Mesendoderm (in vitro differentiated cells): ENCODE data around the gene ABCA4.
"Not testable (repeated sequence)": the region's sequence is repeated elsewhere in the genome, so short reads cannot be mapped to it uniquely, and the experiment has no call there.

ENCODE experiments used
- DNase-seq: peaks from one replicate; pipeline ENCODE4 v3.0.0; 2013
- H2AK5ac ChIP-seq: 2 replicates; pipeline ENCODE4 v1.6.1; 2013; ENCODE audit warnings: low read length, inconsistent platforms
- H2BK120ac ChIP-seq: 2 replicates; pipeline ENCODE4 v1.6.1; 2013; ENCODE audit warnings: low read depth, mild to moderate bottlenecking, low read length, moderate library complexity, mixed read lengths
- H2BK15ac ChIP-seq: replicated peaks from 2 replicates; pipeline ENCODE4 v1.6.1; 2013; ENCODE audit warnings: low read depth, mild to moderate bottlenecking, moderate library complexity
- H2BK5ac ChIP-seq: 2 replicates; pipeline ENCODE4 v1.6.1; 2013; ENCODE audit warnings: low read length, inconsistent platforms
- H3K18ac ChIP-seq: 2 replicates; pipeline ENCODE4 v1.6.1; 2013; ENCODE audit warnings: mild to moderate bottlenecking, low read length, mixed read lengths
- H3K23ac ChIP-seq: one replicate; pipeline ENCODE4 v1.6.1; 2013; ENCODE audit warnings: low read length
- H3K27ac ChIP-seq: 2 replicates; pipeline ENCODE4 v1.5.1; 2013; ENCODE audit warnings: low read depth, mild to moderate bottlenecking, inconsistent platforms, low read length, moderate library complexity
- H3K27me3 ChIP-seq: 2 replicates; pipeline ENCODE4 v1.6.1; 2013; ENCODE audit warnings: low read length, control low read depth, mild to moderate bottlenecking, inconsistent platforms; ENCODE audit not compliant: insufficient read depth, poor library complexity
- H3K36me3 ChIP-seq: 2 replicates; pipeline ENCODE4 v1.6.1; 2013; ENCODE audit warnings: low read length, inconsistent platforms; ENCODE audit not compliant: control insufficient read depth, insufficient read depth
- H3K4ac ChIP-seq: one replicate; pipeline ENCODE4 v1.6.1; 2013; ENCODE audit warnings: low read depth, mild to moderate bottlenecking, low read length, moderate library complexity
- H3K4me1 ChIP-seq: 2 replicates; pipeline ENCODE4 v1.6.1; 2013; ENCODE audit warnings: low read depth, low read length, inconsistent platforms; ENCODE audit not compliant: control insufficient read depth
- H3K4me2 ChIP-seq: 2 replicates; pipeline ENCODE4 v1.6.1; 2013; ENCODE audit warnings: low read length
- H3K4me3 ChIP-seq: 2 replicates; pipeline ENCODE4 v1.5.1; 2013; ENCODE audit warnings: mild to moderate bottlenecking, low read length
- H3K56ac ChIP-seq: one replicate; pipeline ENCODE4 v1.6.1; 2013; ENCODE audit warnings: low read length
- H3K79me1 ChIP-seq: 2 replicates; pipeline ENCODE4 v1.6.1; 2013; ENCODE audit warnings: low read length, inconsistent platforms
- H3K79me2 ChIP-seq: 2 replicates; pipeline ENCODE4 v1.6.1; 2013; ENCODE audit warnings: mild to moderate bottlenecking, low read length; ENCODE audit not compliant: control insufficient read depth, insufficient read depth
- H3K9ac ChIP-seq: 2 replicates; pipeline ENCODE4 v1.6.1; 2013; ENCODE audit warnings: low read length, inconsistent platforms
- H4K5ac ChIP-seq: one replicate; pipeline ENCODE4 v1.6.1; 2013; ENCODE audit warnings: low read length
- H4K8ac ChIP-seq: one replicate; pipeline ENCODE4 v1.6.1; 2013; ENCODE audit warnings: low read depth, mild to moderate bottlenecking, control low read depth, low read length, moderate library complexity
- WGBS: extraction: QIAGEN DNeasy Blood & Tissue Kit; methylation state at CpG from one replicate; pipeline ENCODE4 v1.1.7; 2013; ENCODE audit warnings: low lambda C conversion rate, missing lambda C conversion rate; ENCODE audit not compliant: insufficient coverage; ENCODE audit errors: extremely low coverage; 5-methylcytosine and 5-hydroxymethylcytosine counted together

The ABCA4 gene

GRCh38 chr1:93947002-93947686, 173.8 kb downstream of the ABCA4 start:
- not testable (repeated sequence) for H4K5ac ChIP-seq, H3K18ac ChIP-seq, H2BK5ac ChIP-seq, H2BK120ac ChIP-seq, H3K79me1 ChIP-seq, DNase-seq, H3K4me1 ChIP-seq, H3K4ac ChIP-seq, H3K36me3 ChIP-seq, H2BK15ac ChIP-seq, H2AK5ac ChIP-seq, H3K27ac ChIP-seq, H3K27me3 ChIP-seq, H3K79me2 ChIP-seq, H4K8ac ChIP-seq, H3K23ac ChIP-seq, H3K4me2 ChIP-seq, H3K56ac ChIP-seq, H3K9ac ChIP-seq, H3K4me3 ChIP-seq
- WGBS, result no CpG with 5 or more reads among the region's 2 CpGs
